Suppressor macrophage treated with lipopolysaccharide for 4 hours (primary cell): ENCODE measurements around the gene ETV6.

Source experiments
- DNase-seq: peaks from one replicate; pipeline ENCODE4 v3.0.0-alpha.2; 2020

ETV6 gene

GRCh38 chr12:11697670-11698387 is 48.4 kb downstream of the ETV6 start:
- DNase-seq = no peak

- no peak for DNase-seq
These were observed 49.3 kb downstream of the ETV6 start for GRCh38 chr12:11698729-11699128.

DNA sequence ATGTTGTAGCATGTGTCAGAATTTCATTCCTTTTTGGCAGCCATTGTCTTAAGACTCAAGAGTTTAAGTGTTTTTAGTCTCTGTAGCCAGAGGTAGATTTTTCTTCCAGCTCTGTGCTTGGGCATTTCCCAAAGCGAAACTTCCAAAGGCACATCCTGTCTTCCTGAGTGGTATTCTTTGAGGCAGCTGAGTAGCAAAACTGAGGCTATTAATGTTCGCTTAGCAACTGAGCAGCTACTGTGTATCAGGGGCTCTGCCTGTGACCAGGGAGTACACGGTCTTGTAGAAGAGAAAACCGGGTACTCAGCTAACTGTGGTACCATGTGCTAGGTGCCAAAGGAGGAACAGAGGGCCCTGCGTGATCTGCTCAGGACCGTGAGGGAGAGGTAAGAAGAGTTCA is 52.0 kb downstream of the ETV6 start:
- no peak for DNase-seq

- DNase-seq = no peak
These were observed 53.5 kb downstream of the ETV6 start for GRCh38 chr12:11702959-11703358.

DNA sequence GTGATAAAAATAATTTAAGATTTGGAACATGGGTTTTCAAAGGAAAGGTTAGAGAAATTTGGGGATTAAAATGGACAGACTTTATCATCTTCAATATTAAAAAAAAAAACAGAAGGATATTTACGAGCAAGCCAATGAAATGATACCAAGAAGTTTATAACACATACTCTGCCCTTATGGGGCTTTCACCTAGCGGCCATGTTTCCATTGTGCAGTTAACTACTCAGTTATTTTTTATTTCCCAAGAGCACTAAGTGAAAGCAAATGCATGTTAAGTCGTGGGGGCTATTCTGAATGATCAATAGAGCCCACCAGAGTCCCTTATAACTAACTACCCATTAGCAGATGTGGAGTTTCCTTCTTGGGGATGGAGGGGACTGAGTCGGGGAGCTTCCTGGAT is 53.9 kb downstream of the ETV6 start:
- no peak for DNase-seq

- no peak for DNase-seq
These were observed 54.6 kb downstream of the ETV6 start for GRCh38 chr12:11704089-11704488.

- peak; percentile 67 for DNase-seq
These were observed 55.5 kb downstream of the ETV6 start for GRCh38 chr12:11705010-11705409.

DNA sequence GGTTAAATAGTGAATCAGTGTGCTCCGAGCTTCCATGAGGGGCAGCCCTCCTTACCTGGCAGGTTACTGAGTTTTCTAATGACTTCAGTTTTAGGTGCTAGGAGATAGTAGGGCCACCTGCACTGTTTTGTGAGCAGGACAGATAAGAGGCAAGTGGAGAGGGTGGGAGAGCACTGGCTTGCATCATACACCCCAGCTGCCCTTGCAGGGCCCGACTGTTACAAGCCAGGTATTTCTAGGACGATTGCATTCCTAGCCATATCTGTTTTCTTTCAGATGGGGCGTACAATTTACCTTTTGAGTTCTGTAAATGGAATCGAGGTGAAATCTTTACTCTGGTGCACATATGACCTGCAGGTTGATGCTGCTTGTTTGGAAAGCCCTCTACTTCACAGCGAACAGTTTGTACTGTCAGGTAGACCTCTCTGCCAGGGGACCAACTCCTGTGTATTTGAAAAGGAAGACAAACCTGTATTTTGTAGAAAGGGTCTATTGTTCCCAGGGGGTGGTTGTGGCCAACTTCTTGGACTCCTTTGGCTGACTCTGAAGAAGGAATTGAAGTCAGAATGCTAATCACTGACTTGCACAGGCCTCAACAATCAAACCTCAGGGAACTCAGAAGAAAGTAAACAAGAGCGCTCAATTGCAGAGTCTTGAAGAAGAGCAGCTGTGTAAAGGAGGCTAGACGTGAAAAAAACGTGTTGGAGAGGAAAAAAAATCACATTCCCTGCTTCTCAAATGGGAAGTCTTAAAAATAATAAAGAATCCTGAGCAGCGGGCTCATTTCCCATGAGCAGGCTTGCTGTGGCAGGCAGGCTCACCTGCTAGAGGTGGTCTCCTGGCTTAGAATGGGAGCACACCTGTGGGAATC is 57.3 kb downstream of the ETV6 start:
- no peak for DNase-seq

DNA sequence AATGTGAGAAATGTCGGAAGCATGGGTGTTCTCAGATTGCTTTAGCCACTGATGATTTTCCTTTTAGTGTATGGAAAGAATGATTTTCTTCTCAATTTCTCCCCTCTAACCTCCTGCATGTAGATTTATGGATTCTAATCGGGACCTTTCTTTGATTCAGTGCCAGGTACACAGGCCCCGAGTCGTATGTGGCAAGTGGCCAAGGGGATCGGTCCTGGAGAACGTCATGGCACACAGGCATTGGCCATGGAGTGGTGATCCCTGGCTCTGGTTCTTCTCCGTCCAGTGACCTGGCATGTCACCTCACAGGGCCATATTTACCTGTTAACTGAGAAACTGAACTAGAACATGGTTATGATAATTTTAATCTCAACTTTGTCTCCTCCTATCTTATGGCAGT is 58.1 kb downstream of the ETV6 start:
- DNase-seq = no peak

DNA sequence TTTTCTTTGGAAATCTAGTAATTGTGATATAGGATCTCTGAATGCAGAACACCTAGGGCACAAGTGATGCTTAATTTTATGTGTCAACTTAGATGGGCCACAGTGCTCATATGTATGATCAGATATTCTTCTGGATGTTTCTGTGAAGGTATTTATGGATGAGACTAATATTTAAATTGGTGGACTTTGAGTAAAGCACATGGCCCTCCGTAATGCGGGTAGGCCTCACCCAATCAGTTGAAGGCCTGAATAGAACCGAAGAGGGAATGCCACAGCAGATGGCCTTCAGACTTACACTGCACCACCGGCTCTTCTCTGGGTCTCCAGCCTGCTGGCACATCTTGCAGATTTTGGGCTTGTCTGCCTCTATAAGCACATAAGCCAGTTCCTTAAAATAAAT is 60.0 kb downstream of the ETV6 start:
- DNase-seq = no peak

- DNase-seq = no peak
These were observed 61.0 kb downstream of the ETV6 start for GRCh38 chr12:11710431-11710830.

DNA sequence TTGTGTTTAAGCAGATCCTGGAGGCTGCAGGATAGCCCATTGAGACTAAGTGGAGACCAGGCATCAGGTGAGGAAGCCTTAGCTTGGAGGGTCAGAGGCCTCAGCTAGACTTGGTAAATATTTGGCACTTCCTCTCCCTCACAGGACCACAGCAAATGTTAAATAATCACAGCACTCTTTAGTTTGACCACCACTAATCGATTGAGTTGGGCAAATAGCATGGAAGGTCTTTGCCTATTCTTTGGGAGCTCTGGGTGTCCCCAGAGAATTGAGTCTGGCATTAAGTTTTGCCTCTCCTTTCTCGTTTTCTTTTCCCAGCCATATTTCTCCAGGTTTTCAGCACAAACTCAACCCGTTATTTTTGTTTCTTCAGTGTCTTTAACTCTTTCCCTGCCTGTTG is 61.4 kb downstream of the ETV6 start:
- DNase-seq = no peak

DNA sequence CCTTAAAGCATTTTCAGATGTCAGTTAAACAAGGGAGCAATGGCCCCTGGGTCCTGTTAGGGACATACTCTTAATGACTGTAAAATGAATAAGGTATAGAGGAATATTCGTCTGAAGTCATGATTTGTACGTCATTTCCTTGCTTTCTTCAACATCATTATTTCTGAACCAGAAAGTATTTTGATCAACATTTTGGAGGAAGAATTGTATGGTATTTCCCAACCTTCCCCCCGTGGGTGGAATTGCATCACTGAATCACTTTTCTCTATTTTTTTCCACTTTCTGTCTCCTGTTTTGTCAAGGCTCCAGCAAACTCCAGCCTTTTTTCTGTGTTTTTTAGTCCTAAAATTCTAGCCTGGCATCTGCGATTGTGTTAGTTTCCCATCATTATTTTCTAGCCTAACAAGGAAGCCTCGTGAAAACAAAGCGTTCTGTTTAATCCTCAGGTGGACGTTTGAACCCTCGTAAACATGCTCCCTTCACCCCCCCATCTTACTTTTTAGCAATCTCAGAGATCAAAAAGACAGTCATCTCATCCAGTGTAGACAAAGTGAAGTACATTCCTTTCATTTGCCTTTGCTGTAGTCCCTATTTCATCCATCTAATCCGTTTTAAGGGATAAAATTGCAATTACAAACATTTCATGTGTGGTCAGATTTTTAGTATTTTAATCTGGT is 62.3 kb downstream of the ETV6 start:
- peak; percentile 88 for DNase-seq

GRCh38 chr12:11712491-11712890 is 63.0 kb downstream of the ETV6 start:
- DNase-seq = no peak

DNA sequence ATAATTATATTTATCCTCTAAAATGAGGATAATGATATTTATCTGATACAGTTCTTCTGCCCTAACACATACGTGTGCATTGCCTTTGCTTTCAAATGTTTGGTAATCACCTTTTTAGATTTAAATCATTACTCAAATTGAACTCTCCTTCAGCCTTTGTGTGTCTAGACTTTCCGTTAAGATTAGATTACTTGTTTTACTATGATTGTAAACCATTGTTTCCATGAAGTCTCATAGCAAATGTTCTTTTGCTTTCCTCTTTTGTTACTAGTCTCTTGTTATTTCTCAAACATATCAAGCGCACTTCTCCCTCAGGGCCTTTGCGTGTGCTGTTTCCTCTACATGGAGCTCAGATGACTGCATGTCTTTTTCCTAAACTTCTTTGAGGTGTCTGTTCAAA is 63.7 kb downstream of the ETV6 start:
- no peak for DNase-seq

DNA sequence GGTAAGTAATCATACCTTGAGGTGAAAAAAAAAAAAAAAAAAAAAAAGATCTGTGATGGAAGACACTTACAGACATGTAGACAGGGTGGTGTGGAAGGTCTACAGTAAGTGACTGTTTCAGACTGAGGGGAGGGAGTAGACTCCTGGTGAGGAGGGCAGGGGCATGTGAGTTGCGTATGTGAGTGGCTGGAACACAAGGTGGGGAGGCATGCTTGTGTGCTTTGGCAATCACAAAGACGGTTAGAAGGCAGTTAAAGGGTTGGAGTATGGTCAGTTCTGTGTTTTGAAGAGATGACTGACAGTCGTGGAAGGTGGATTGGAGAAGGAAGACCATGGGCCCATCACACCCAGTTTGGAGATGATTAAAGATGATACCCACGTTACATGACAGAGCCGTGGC is 65.2 kb downstream of the ETV6 start:
- DNase-seq = no peak

DNA sequence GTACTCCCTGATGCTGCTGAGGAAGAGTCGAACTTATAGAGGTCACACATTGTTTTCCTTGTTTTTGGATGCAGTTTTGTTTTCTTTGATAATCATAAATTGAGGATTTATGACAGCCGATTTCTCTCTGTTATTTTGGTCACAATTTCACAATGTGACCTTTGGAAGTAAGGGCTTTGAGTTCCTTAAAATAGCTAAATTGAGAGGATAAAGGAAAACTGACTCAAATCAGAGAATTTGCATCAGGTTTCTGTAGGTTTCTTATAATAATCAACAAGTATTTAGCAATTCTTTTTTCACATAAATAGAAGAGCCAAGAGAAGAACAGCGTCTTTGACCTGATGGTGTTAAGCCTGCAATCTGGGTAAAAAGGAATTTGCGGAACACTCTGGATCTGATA is 66.1 kb downstream of the ETV6 start:
- peak; percentile 68 for DNase-seq

- DNase-seq = peak; percentile 60
These were observed 67.5 kb downstream of the ETV6 start for GRCh38 chr12:11716794-11717518.

DNA sequence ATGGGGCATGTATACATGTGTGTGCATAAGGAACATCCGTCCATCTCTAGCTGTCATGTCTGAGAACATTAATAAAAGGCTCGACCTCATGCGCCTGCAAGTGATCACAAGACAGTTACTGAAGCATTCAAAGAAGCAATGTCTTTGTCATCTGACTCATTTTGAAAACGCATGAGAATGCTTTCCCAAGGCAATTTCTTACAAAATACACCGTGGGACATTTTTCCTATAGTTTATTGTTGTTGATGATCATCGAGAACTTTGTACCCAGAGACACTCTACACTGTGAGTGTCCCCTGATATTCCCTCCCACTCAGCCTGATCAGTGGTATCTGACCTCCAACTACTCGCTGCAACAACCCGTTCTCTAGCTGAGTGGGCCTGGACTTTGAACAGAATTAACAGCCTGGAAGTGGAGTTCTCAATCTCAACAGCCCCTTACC is 68.1 kb downstream of the ETV6 start:
- peak; percentile 87 for DNase-seq

- DNase-seq = no peak
These were observed 68.6 kb downstream of the ETV6 start for GRCh38 chr12:11718105-11718504.

DNA sequence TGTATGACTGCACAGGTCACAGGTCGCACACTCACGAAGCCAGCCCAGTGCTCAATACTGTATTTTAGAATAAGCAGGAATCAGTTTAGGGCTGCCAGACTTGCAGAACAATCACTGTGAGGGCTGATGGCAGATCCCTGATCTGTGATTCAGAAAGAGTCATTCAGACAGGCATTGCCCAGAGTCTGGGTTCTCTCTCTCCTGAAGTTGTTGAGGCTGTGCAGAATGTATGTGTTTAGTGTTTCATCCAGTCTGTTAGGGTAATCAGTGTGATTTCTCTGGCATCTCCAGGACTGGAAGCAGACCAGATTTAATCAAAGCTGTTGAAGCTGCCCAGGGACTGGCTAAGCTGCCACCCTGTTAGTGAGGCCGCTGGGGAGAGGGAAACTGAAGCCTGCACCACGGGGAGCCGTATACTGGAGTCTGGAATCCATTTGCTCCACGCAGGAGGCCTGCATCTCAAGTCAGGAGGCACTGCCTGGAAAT is 69.3 kb downstream of the ETV6 start:
- no peak for DNase-seq

DNA sequence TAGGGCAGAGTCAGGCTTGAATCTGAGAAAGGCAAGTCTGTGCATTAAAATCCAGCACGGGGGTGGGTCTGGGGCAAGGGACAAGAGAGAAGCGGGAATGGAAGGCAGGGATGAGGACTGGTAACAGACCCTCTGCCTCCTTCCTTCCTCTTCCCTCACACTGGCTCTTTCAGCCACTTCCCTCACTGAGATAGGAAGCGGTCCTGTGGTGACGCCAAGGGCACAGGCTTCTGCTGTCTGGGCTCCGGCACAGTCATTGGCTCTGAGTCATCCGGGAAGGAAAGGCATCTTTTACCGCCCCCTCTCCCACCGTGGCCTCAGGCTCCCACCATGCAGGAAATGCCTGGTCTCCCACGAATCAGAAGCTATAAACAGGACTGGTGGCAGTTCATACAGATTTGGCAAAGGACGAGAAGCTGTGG is 70.2 kb downstream of the ETV6 start:
- peak; percentile 95 for DNase-seq

DNA sequence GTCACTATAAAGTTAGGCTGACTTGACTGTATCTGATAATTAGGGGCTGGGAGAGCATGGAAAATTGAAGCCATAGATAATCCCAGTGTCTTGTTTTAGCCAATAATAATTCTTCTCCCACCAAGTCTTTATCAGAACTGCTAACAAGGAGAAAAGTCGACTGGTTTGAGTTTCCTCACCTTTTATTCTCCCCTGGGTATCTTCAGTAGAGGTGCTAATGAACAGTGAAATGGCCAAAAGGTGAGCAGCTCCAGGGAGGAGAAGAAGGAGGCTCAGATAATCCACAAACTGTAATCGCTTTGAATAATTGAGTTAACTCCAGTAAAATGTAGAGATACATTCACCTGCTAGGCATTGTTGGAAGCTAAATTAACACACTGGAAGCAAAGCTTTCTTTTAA is 72.6 kb downstream of the ETV6 start:
- DNase-seq = no peak
